Neural progenitor cell (in vitro differentiated cells): ENCODE results near the gene SIL1. TPM values are rescaled to one million over a fixed set of nuclear protein-coding genes. Genes with fewer than 3 reads are reported as not detected.

Source experiments
- DNase-seq: peaks from one replicate; pipeline ENCODE4 v3.0.0-alpha.2; 2016; ENCODE audit warnings: low spot score
- H2AFZ ChIP-seq: fragments of 200-600 bp; sonication (generic); replicated peaks from 2 replicates; pipeline ENCODE4 v1.6.1; 2016; ENCODE audit warnings: antibody characterized with exemption
- H3F3A ChIP-seq: fragments of 200-600 bp; sonication (generic); 2 replicates; pipeline ENCODE4 v1.6.1; 2016; ENCODE audit warnings: antibody characterized with exemption, low read depth
- H3K27ac ChIP-seq: fragments of 200-600 bp; sonication (generic); 2 replicates; pipeline ENCODE4 v1.5.1; 2016; ENCODE audit warnings: mild to moderate bottlenecking
- H3K27me3 ChIP-seq: fragments of 200-600 bp; sonication (generic); 2 replicates; pipeline ENCODE4 v1.6.1; 2016; ENCODE audit warnings: mild to moderate bottlenecking, moderate library complexity
- H3K36me3 ChIP-seq: fragments of 200-600 bp; sonication (generic); 2 replicates; pipeline ENCODE4 v1.5.1; 2016
- H3K4me1 ChIP-seq: fragments of 200-600 bp; sonication (generic); 2 replicates; pipeline ENCODE4 v1.6.1; 2016; ENCODE audit warnings: mixed run types
- H3K4me2 ChIP-seq: fragments of 200-600 bp; sonication (generic); 2 replicates; pipeline ENCODE4 v1.6.1; 2016
- H3K4me3 ChIP-seq: fragments of 200-600 bp; sonication (generic); 2 replicates; pipeline ENCODE4 v1.5.1; 2016
- H3K79me2 ChIP-seq: fragments of 200-600 bp; sonication (generic); 2 replicates; pipeline ENCODE4 v1.6.1; 2016; ENCODE audit warnings: low read depth
- H3K9ac ChIP-seq: fragments of 200-600 bp; sonication (generic); 2 replicates; pipeline ENCODE4 v1.6.1; 2016
- H3K9me3 ChIP-seq: fragments of 200-600 bp; sonication (generic); 2 replicates; pipeline ENCODE4 v1.5.1; 2016; ENCODE audit warnings: low read depth
- H4K20me1 ChIP-seq: fragments of 200-600 bp; sonication (generic); 2 replicates; pipeline ENCODE4 v1.6.1; 2016; ENCODE audit warnings: low read depth
- H3K27ac Mint-ChIP-seq: 3 replicates; pipeline ENCODE4 v1.8.0; 2021; ENCODE audit warnings: mixed read lengths
- H3K27me3 Mint-ChIP-seq: 2 replicates; pipeline ENCODE4 v1.8.0; 2022; ENCODE audit warnings: low read depth, mild to moderate bottlenecking, inconsistent platforms, moderate library complexity, mixed read lengths; ENCODE audit not compliant: insufficient read depth
- H3K36me3 Mint-ChIP-seq: 3 replicates; pipeline ENCODE4 v1.8.0; 2021; ENCODE audit warnings: mixed read lengths
- H3K4me1 Mint-ChIP-seq: 3 replicates; pipeline ENCODE4 v1.8.0; 2021; ENCODE audit warnings: mixed read lengths
- H3K4me3 Mint-ChIP-seq: 3 replicates; pipeline ENCODE4 v1.8.0; 2021; ENCODE audit warnings: mild to moderate bottlenecking, moderate library complexity, mixed read lengths
- H3K9me3 Mint-ChIP-seq: 3 replicates; pipeline ENCODE4 v1.8.0; 2020; ENCODE audit warnings: mixed read lengths
- CTCF ChIP-seq: fragments of 200-600 bp; sonication (generic); IDR thresholded peaks from 2 replicates; pipeline ENCODE4 v1.5.1; 2017; ENCODE audit warnings: antibody characterized with exemption, mild to moderate bottlenecking
- EZH2 ChIP-seq: fragments of 200-600 bp; sonication (generic); IDR thresholded peaks from 2 replicates; pipeline ENCODE4 v1.6.1; 2017; ENCODE audit warnings: antibody characterized with exemption, mild to moderate bottlenecking, moderate library complexity
- EZH2phosphoT487 ChIP-seq: fragments of 200-600 bp; sonication (generic); IDR thresholded peaks from 2 replicates; pipeline ENCODE4 v1.6.1; 2017; ENCODE audit warnings: antibody characterized with exemption
- total RNA-seq: library from RNA; depleted of rRNA; stranded (reverse); fragments of >200 nt; gene quantifications from 2 replicates; pipeline ENCODE4 v1.2.3, GENCODE V29; 2015; ENCODE audit warnings: low replicate concordance

Gene SIL1
- total RNA-seq, 1 donor from 2014 or later, result 5.5 TPM

GRCh38 chr5:138934971-138935370 lies 263.2 kb downstream of the SIL1 start:
- H3K27me3 Mint-ChIP-seq, result peaks cover 9% of the 10 kb centered on the region
- Histone ChIP-seq H2AFZ (no peak overlapping the region), H3K79me2 (no peaks in the 10 kb centered on the region), H3F3A (no peaks in the 10 kb centered on the region), H3K9ac (no peak overlapping the region), H4K20me1 (no peaks in the 10 kb centered on the region), H3K4me2 (no peak overlapping the region), H3K27ac (no peak overlapping the region), H3K4me3 (no peak overlapping the region), H3K27me3 (no peaks in the 10 kb centered on the region), H3K4me1 (no peaks in the 10 kb centered on the region), H3K36me3 (no peaks in the 10 kb centered on the region), H3K9me3 (no peaks in the 10 kb centered on the region)
- no peak for TF ChIP-seq EZH2phosphoT487
- no peak for DNase-seq
- H3K9me3 Mint-ChIP-seq, result no peaks in the 10 kb centered on the region
- H3K4me1 Mint-ChIP-seq, result peaks cover 11% of the 10 kb centered on the region
- no peak overlapping the region for H3K27ac Mint-ChIP-seq
- H3K4me3 Mint-ChIP-seq, result no peak overlapping the region
- peaks cover 49% of the 10 kb centered on the region for H3K36me3 Mint-ChIP-seq

GRCh38 chr5:138933522-138934290 lies 264.5 kb downstream of the SIL1 start:
- Histone ChIP-seq H3K9ac (no peak overlapping the region), H3K36me3 (no peaks in the 10 kb centered on the region), H3K4me1 (no peaks in the 10 kb centered on the region), H3K4me3 (no peak overlapping the region), H3K27ac (no peak overlapping the region), H3K4me2 (no peak overlapping the region), H3K79me2 (no peaks in the 10 kb centered on the region), H2AFZ (no peak overlapping the region), H4K20me1 (peaks cover 2% of the 10 kb centered on the region), H3K9me3 (no peaks in the 10 kb centered on the region), H3F3A (no peaks in the 10 kb centered on the region), H3K27me3 (no peaks in the 10 kb centered on the region)
- Mint-ChIP-seq H3K4me1 (peaks cover 9% of the 10 kb centered on the region), H3K4me3 (no peak overlapping the region), H3K9me3 (no peaks in the 10 kb centered on the region), H3K27me3 (peaks cover 13% of the 10 kb centered on the region), H3K36me3 (peaks cover 50% of the 10 kb centered on the region), H3K27ac (no peak overlapping the region)
- TF ChIP-seq EZH2, result no peak
- no peak for TF ChIP-seq CTCF
- TF ChIP-seq EZH2phosphoT487, result no peak
- DNase-seq, result no peak

GRCh38 chr5:138932171-138932810 lies 265.9 kb downstream of the SIL1 start:
- Mint-ChIP-seq H3K4me1 (peaks cover 5% of the 10 kb centered on the region), H3K9me3 (no peaks in the 10 kb centered on the region)

More at GRCh38 chr5:138932171-138932810, 265.9 kb downstream of the SIL1 start:
- Histone ChIP-seq H2AFZ (no peak overlapping the region), H3K27me3 (no peaks in the 10 kb centered on the region), H3K9ac (no peak overlapping the region), H3K79me2 (no peaks in the 10 kb centered on the region), H3K4me2 (no peak overlapping the region), H3K9me3 (no peaks in the 10 kb centered on the region), H3K36me3 (no peaks in the 10 kb centered on the region), H3K4me3 (no peak overlapping the region), H3K4me1 (no peaks in the 10 kb centered on the region), H3F3A (no peaks in the 10 kb centered on the region), H3K27ac (no peak overlapping the region), H4K20me1 (peaks cover 13% of the 10 kb centered on the region)
- TF ChIP-seq CTCF (no peak), EZH2 (no peak), EZH2phosphoT487 (no peak)
- Mint-ChIP-seq H3K27me3 (peaks cover 13% of the 10 kb centered on the region), H3K27ac (no peak overlapping the region), H3K36me3 (peaks cover 53% of the 10 kb centered on the region), H3K4me3 (no peak overlapping the region)
- DNase-seq, result no peak
